IMR-90 (cell line): Measurements from ENCODE around the gene HYAL1. TPM values are rescaled to one million over a fixed set of nuclear protein-coding genes. Genes with fewer than 3 reads are reported as not detected.
"Not testable (repeated sequence)": the region's sequence is repeated elsewhere in the genome, so short reads cannot be mapped to it uniquely, and the experiment has no call there.

Experiments
- ATAC-seq: fragments of 200-7000 bp; cut with Tn5 transposase; 2 replicates; pipeline ENCODE4 v1.9.1; 2020; ENCODE audit warnings: low read depth, mild to moderate bottlenecking, moderate library complexity
- BruUV-seq: library from RNA; stranded (reverse); fragments of 400-500 nt; replicated peaks from 2 replicates; lab custom pipeline; 2021; lab: Mats Ljungman, UMichigan
- CTCF ChIA-PET: fragments of 300-600 bp; formaldehyde crosslinking; extraction: SDS; loops from one replicate; lab custom pipeline; 2021; ENCODE audit warnings: antibody characterized with exemption; lab: Yijun Ruan, JAX
- POLR2A ChIA-PET: fragments of 300-600 bp; sonication (Branson Sonifier 250); formaldehyde crosslinking; loops from one replicate; lab custom pipeline; 2022; ENCODE audit warnings: antibody characterized with exemption; ENCODE audit not compliant: unreplicated experiment; lab: Charles Lee
- DNase-seq: peaks from one replicate; pipeline ENCODE4 v3.0.0; 2013
- H2AFZ ChIP-seq: replicated peaks from 2 replicates; pipeline ENCODE3; 2013; ENCODE audit warnings: low read length, mild to moderate bottlenecking; ENCODE audit not compliant: poor library complexity
- H2AK5ac ChIP-seq: 2 replicates; pipeline ENCODE4 v1.6.1; 2013; ENCODE audit warnings: low read depth, low read length, inconsistent platforms
- H2AK9ac ChIP-seq: replicated peaks from 2 replicates; pipeline ENCODE3; 2013; ENCODE audit warnings: mild to moderate bottlenecking, low read depth, low read length, moderate library complexity; ENCODE audit not compliant: poor library complexity
- H2BK120ac ChIP-seq: 2 replicates; pipeline ENCODE4 v1.6.1; 2013; ENCODE audit warnings: low read depth, low read length, inconsistent platforms
- H2BK15ac ChIP-seq: 3 replicates; pipeline ENCODE4 v1.6.1; 2013; ENCODE audit warnings: low read depth, low read length, inconsistent platforms
- H2BK20ac ChIP-seq: 2 replicates; pipeline ENCODE4 v1.6.1; 2013; ENCODE audit warnings: low read depth, mild to moderate bottlenecking, inconsistent platforms, low read length, moderate library complexity
- H2BK5ac ChIP-seq: 2 replicates; pipeline ENCODE4 v1.6.1; 2013; ENCODE audit warnings: mild to moderate bottlenecking, low read depth, low read length, inconsistent platforms; ENCODE audit not compliant: poor library complexity, severe bottlenecking
- H3K14ac ChIP-seq: replicated peaks from 2 replicates; pipeline ENCODE4 v1.6.1; 2013; ENCODE audit warnings: low read depth, low read length, inconsistent platforms
- H3K18ac ChIP-seq: 2 replicates; pipeline ENCODE4 v1.6.1; 2013; ENCODE audit warnings: low read depth, low read length, control low read depth
- H3K23ac ChIP-seq: 2 replicates; pipeline ENCODE4 v1.6.1; 2013; ENCODE audit warnings: low read depth, low read length, inconsistent platforms
- H3K27ac ChIP-seq: 2 replicates; pipeline ENCODE4 v1.5.1; 2013; ENCODE audit warnings: mild to moderate bottlenecking, control low read depth, low read length; ENCODE audit not compliant: insufficient read depth
- H3K27me3 ChIP-seq: 2 replicates; pipeline ENCODE4 v1.6.1; 2013; ENCODE audit warnings: low read length; ENCODE audit not compliant: control insufficient read depth, insufficient read depth
- H3K36me3 ChIP-seq: 2 replicates; pipeline ENCODE4 v1.6.1; 2013; ENCODE audit warnings: low read length, mixed read lengths; ENCODE audit not compliant: control insufficient read depth, insufficient read depth
- H3K4ac ChIP-seq: 2 replicates; pipeline ENCODE4 v1.6.1; 2013; ENCODE audit warnings: low read depth, low read length, inconsistent platforms
- H3K4me1 ChIP-seq: 2 replicates; pipeline ENCODE4 v1.6.1; 2013; ENCODE audit warnings: low read length, mixed read lengths; ENCODE audit not compliant: control insufficient read depth, insufficient read depth
- H3K4me2 ChIP-seq: 2 replicates; pipeline ENCODE4 v1.6.1; 2013; ENCODE audit warnings: low read depth, mild to moderate bottlenecking, control low read depth, low read length, moderate library complexity
- H3K4me3 ChIP-seq: 2 replicates; pipeline ENCODE4 v1.5.1; 2013; ENCODE audit warnings: low read depth, mild to moderate bottlenecking, control low read depth, low read length, moderate library complexity; ENCODE audit not compliant: insufficient read depth
- H3K56ac ChIP-seq: 2 replicates; pipeline ENCODE4 v1.6.1; 2013; ENCODE audit warnings: low read length, inconsistent platforms; ENCODE audit not compliant: insufficient read depth; ENCODE audit errors: extremely low read depth
- H3K79me1 ChIP-seq, 2 experiments: 2 replicates each; pipeline ENCODE4 v1.6.1; 2013; ENCODE audit warnings: low read length in 2 of 2, inconsistent platforms in 1 of 2, low read depth in 1 of 2
- H3K9ac ChIP-seq: 2 replicates; pipeline ENCODE4 v1.6.1; 2013; ENCODE audit warnings: low read depth, low read length, control low read depth
- H3K9me1 ChIP-seq: 2 replicates; pipeline ENCODE4 v1.6.1; 2013; ENCODE audit warnings: low read length, inconsistent platforms; ENCODE audit not compliant: insufficient read depth
- H3K9me3 ChIP-seq: 2 replicates; pipeline ENCODE4 v1.6.1; 2013; ENCODE audit warnings: low read length; ENCODE audit not compliant: control insufficient read depth, insufficient read depth
- H4K20me1 ChIP-seq: 2 replicates; pipeline ENCODE4 v1.6.1; 2013; ENCODE audit warnings: low read length, inconsistent platforms; ENCODE audit not compliant: insufficient read depth
- H4K5ac ChIP-seq: 2 replicates; pipeline ENCODE4 v1.6.1; 2013; ENCODE audit warnings: mild to moderate bottlenecking, low read depth, low read length, control low read depth
- H4K8ac ChIP-seq, 2 experiments: 2 replicates each; pipeline ENCODE4 v1.6.1; 2013; ENCODE audit warnings: low read depth in 2 of 2, low read length in 2 of 2, control low read depth in 1 of 2, inconsistent platforms in 1 of 2
- H4K91ac ChIP-seq: 2 replicates; pipeline ENCODE4 v1.6.1; 2013; ENCODE audit warnings: low read depth, low read length, inconsistent platforms; ENCODE audit not compliant: insufficient read depth
- BHLHE40 ChIP-seq: fragments of 150-350 bp; IDR thresholded peaks from 2 replicates; pipeline ENCODE4 v1.6.1; 2016; ENCODE audit warnings: mild to moderate bottlenecking, low read depth, low read length
- MAZ ChIP-seq: IDR thresholded peaks from 2 replicates; pipeline ENCODE4 v1.6.1; 2012; ENCODE audit warnings: low read depth, mild to moderate bottlenecking, low read length, improper control_type of control experiment, moderate library complexity, borderline replicate concordance
- MXI1 ChIP-seq: IDR thresholded peaks from 2 replicates; pipeline ENCODE4 v1.6.1; 2012; ENCODE audit warnings: low read depth, mild to moderate bottlenecking, low read length, moderate library complexity, borderline replicate concordance
- RAD21 ChIP-seq: IDR thresholded peaks from 2 replicates; pipeline ENCODE4 v1.6.1; 2012; ENCODE audit warnings: low read length, improper control_type of control experiment
- RCOR1 ChIP-seq: IDR thresholded peaks from 2 replicates; pipeline ENCODE4 v1.6.1; 2012; ENCODE audit warnings: mild to moderate bottlenecking, low read length, improper control_type of control experiment; ENCODE audit not compliant: insufficient replicate concordance
- RFX5 ChIP-seq: IDR thresholded peaks from 2 replicates; pipeline ENCODE4 v1.8.0; 2012; ENCODE audit warnings: low read depth, mild to moderate bottlenecking, low read length, moderate library complexity
- SMC3 ChIP-seq: fragments of 150-350 bp; IDR thresholded peaks from 2 replicates; pipeline ENCODE4 v1.6.1; 2016; ENCODE audit warnings: low read depth, mild to moderate bottlenecking, antibody characterized with exemption, low read length, moderate library complexity
- WGBS, 2 experiments: methylation state at CpG; one replicate each; pipeline versions ENCODE4 v1.1.5 to v1.1.7; 2013; ENCODE audit warnings: missing lambda C conversion rate in 2 of 2; ENCODE audit not compliant: insufficient read length in 1 of 2; ENCODE audit errors: extremely low coverage in 2 of 2; 5-methylcytosine and 5-hydroxymethylcytosine counted together
- dilution Hi-C: fragments of 300-500 bp; cut with HindIII; formaldehyde crosslinking; loops from one replicate; pipeline ENCODE4 v1.14.3; 2018; ENCODE audit warnings: low sequenced_read_pairs; ENCODE audit not compliant: unreplicated experiment
- in situ Hi-C: fragments of 300-500 bp; cut with MboI; formaldehyde crosslinking; loops from 3 replicates; pipeline ENCODE4 v1.14.3; 2019; ENCODE audit warnings: low sequenced_read_pairs, inconsistent platforms, mixed read lengths
- intact Hi-C: fragments of 100-400 bp; cut with micrococcal nuclease; formaldehyde crosslinking; loops from 2 replicates; pipeline ENCODE4 v1.10.0; 2022
- polyA plus RNA-seq, 3 experiments: library from polyadenylated mRNA; depleted of rRNA; stranded (reverse); fragments of >200 nt; gene quantifications; 2 replicates each; pipeline ENCODE4 v1.2.3, GENCODE V29; 2012; ENCODE audit warnings: low replicate concordance in 1 of 3
- total RNA-seq: library from RNA; depleted of rRNA; stranded (reverse); fragments of >200 nt; gene quantifications from 2 replicates; pipeline ENCODE4 v1.2.3, GENCODE V29; 2012

Gene HYAL1
- total and polyA plus RNA-seq, 2 of the 4 experiments (the other 2 are of a cell fraction): 0.32 to 0.36 TPM

DNA sequence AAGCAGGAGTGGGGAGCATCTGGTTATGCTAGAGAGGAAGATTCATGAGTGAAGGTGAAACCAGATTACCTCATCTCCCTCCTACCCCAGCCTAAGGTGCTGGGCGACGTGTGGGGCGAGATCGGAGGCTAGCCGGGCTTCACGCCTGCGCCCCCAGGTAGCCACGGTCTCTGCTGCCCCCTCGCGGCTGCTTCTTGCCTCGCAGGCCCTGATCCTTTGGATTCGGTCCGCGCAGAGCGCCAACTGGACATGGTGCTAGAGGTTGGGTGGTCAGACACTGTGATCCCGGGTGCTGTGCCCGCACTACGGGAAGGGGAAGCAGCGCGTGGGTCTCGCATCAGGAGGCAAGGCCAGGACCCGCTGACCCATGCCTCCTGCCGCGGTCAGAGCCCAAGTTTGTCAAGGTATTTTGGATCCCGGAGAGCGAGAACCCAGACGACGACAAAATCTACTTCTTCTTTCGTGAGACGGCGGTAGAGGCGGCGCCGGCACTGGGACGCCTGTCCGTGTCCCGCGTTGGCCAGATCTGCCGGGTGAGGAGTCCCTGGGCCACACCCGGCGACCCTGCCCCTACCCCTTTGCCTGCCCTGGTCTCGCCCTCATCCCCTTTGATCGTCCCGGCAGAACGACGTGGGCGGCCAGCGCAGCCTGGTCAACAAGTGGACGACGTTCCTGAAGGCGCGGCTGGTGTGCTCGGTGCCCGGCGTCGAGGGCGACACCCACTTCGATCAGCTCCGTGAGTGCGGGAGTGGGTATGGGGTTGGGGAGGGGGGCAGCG, 30.3 kb downstream of the HYAL1 start (continued):
- no peak for TF ChIP-seq RCOR1
- TF ChIP-seq RFX5: no peak
- peak; percentile 99 for TF ChIP-seq RAD21
- TF ChIP-seq BHLHE40: peak; percentile 11; the same call in 1 of the 2 replicates
- peak; percentile 96 for TF ChIP-seq SMC3
- 0 out of 2 replicates have a peak, but pooled peaks have one; percentile 25 for TF ChIP-seq MXI1
- peak; percentile 69; the same call in 1 of the 2 replicates for TF ChIP-seq MAZ

DNA sequence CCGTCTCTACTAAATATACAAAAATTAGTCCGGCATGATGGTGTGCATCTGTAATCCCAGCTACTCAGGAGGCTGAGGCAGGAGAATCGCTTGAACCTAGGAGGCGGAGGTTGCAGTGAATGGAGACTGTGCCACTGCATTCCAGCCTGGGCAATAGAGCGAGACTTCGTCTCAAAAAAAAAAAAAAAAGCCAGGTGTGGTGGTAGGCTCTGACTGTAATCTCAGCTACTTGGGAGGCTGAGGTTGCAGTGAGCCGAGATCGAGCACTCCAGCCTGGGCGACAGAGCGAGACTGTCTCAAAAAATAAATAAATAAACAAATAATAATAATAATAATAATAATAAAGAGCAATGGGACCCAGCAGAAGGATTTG, 30.9 kb downstream of the HYAL1 start:
- H3K27me3 ChIP-seq, H2AK9ac ChIP-seq, H2AK5ac ChIP-seq, dilution Hi-C loops, intact Hi-C loops, H2AFZ ChIP-seq, POLR2A ChIA-PET, DNase-seq, H3K27ac ChIP-seq, H4K91ac ChIP-seq, H3K4ac ChIP-seq, BruUV-seq, H2BK15ac ChIP-seq, H2BK5ac ChIP-seq, H4K20me1 ChIP-seq, H4K8ac ChIP-seq, H2BK120ac ChIP-seq, H4K5ac ChIP-seq, H3K14ac ChIP-seq, ATAC-seq, H3K56ac ChIP-seq, H3K18ac ChIP-seq, H3K4me3 ChIP-seq, H3K23ac ChIP-seq, H3K9ac ChIP-seq, H3K4me2 ChIP-seq, H2BK20ac ChIP-seq, H3K9me3 ChIP-seq: not testable (repeated sequence)
- H3K4me1 ChIP-seq: peaks cover 34% of the 10 kb centered on the region
- H3K9me1 ChIP-seq: peaks cover 19% of the 10 kb centered on the region
- peaks cover 20% of the 10 kb centered on the region; the same call in 1 of the 2 replicates for H3K36me3 ChIP-seq
- CTCF ChIA-PET: interaction anchor here (0.6 kb wide), 1 partner anchor 76 kb away, joined by 3 read pairs; no protein-coding TSS in a partner anchor
- peaks cover 3 to 27% of the 10 kb centered on the region in 2 experiments; a peak in 3 of 4 replicates for H3K79me1 ChIP-seq
- no CpG with 5 or more reads among the region's 10 CpGs for WGBS, 2 experiments
- in situ Hi-C loops: loop anchor here (5.0 kb wide), 2 partner anchors 45 to 80 kb away; partner anchors contain the start of gene GNAT1
